Stimulated activated CD4-positive, alpha-beta T cell treated with anti-CD3 and anti-CD28 coated beads, Interleukin-2, amount 100 ng/mL, for 24 hours (primary cell): ENCODE data around the gene RHAG.
"Not testable (repeated sequence)": the region's sequence is repeated elsewhere in the genome, so short reads cannot be mapped to it uniquely, and the experiment has no call there.

Source experiments
- DNase-seq, 2 donors: peaks; one replicate each; pipeline ENCODE4 v3.0.0-alpha.2; 2020

The RHAG gene

DNA sequence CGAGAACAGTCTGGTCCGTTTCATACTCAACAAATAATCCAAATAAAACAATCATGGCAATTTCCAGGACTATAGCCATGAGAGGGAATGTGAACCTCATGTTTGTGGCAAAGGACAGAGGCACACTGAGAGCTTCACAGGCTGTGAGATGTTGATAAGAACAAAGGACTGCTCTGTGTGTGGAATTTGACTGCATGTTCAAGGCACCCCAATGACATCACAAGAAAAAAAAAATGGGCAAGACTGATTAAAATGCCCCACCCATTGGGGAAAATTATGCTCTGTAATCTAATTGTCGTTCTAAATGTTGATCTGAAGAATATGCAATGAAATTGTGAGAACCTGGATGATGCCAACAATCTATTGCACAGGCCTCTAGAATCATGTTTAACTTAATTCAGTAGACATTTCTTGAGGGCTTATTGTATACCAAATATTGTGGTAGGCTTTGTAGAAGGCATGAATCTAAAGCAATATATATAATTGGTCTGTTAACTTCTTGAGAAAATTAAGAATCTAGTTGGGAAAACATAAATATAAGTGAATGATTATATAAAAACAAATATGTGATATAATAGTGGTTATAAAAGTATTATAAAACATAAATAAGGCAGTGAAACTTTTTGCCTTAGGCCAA, at the start of gene RHAG:
Gene RHAG, minus strand, starts transcription at position 127 of the 637 bp plus-strand sequence. Its CDS starts 27 bp downstream, at position 100.
- no peak for DNase-seq

DNA sequence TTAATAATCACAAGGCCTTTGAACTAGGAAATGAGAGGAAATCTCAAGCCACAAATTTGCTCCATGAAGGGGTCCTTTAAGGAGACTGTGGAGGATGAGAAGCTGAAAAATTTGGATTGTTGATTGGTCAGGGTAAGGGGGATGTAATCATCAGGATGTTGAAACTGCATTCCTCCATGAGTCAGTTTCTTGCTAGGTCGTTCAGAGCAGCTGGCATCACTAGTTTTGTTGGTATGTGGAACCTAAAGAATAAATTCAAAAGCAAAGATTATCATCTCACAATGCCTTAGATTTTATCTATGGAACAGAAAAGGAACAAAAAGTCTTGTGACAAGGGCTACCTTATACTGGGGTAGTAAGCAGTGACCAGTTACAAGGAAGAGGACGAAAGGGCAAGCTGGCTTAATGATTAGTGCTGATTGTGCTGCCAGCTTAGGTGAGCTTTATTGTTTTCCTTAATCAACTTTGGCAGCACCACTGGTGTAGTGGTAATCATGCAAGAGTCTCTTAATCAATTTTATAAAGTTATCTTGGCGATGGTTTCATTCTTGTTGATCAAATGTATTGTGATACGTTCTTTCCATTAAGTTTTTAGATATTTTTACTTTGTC, 40.1 kb upstream of the RHAG start:
- DNase-seq, result no peak

DNA sequence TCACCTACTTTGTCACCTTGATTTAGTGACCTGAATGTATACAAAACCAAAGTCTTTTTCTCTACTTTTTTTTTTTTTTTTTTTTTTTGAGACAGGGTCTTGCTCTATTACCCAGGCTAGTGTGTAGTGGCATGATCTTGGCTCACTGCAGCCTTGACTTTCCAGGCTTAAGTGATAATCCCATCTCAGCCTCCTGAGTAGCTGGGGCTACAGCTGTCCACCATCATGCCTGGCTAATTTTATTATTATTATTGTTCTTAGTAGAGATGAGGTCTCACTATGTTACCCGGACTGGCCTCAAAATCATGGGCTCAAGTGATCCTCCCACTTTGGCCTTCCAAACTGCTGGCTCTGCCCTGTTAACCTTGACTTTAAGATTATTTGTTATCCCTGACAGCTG, 39.2 kb upstream of the RHAG start:
- DNase-seq, result no peak

DNA sequence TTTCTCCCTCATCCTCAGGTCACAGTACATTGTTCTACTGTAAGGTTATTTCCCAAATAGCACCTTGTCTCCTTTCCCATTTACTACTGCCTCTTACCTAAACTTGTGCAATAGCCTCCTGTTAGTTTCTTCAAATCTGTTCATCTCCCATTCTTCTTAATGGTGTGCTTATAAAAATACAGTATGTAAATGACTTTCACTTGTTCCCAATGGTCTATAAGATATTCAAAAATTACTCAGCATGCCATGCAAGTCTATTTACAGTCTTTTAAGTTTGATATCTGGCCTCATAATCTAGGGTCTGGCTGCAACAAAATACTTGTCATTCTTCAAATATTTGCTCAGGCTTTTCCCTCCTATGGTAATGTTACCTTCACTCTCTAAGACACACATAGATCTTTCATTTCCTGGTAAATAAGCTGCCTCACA, 31.5 kb upstream of the RHAG start:
- DNase-seq, result no peak

DNA sequence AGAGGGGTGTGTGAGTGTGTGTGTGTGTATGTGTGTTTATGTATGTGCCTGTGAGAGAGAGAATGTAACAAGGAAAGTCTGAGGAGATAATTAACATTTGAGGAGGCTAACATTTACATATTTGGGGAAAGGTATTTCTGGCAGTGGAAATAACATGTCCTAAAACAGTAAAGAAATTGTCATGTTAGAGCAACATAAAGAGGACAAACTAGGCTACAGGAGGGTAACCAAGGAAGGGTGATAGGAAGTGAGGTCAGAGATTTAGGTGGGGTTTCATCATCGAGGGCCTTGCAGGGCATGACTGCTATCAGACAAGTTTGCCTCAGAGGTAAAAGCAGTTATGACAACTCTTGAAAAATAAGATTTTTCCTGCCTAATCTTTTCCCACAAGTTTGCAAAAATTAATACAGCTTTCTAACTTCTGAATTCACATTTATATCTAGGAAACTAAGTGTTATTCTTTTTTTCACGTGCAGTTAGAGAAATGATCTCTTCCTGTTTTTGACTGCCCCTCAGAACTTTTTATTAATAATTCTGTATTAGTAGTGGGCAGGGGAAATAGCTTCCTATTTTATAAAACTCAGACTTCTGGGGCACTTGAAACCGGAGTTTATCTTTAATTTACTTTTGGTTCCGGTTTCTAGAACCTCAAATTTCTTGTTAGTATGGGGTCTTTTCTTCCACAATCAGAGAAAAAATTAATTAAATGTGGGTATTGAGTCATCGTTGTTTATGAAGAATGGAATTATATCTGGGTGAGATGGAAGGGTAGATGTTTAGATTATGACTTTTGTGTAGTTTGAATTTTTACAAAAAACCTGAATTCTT, 30.5 kb upstream of the RHAG start:
- no peak for DNase-seq

DNA sequence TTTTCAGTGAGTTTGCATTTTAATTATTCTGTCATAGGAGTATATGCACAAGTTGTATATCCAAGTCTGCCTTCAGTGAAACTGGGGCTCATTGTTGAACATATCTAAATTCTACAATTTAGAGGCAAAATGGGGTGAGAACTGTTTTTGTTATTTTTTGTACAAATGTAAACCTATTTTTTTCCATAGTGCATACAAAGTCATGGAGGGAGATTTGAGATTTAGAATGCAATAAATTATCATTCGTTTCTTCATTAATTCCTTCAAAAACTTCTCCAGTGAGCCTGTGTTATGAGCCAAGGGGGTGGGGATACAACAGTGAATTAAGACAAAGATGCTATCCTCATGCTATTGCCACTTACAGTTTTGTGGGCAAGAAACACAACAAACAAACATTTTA, 29.8 kb upstream of the RHAG start:
- DNase-seq, result no peak

DNA sequence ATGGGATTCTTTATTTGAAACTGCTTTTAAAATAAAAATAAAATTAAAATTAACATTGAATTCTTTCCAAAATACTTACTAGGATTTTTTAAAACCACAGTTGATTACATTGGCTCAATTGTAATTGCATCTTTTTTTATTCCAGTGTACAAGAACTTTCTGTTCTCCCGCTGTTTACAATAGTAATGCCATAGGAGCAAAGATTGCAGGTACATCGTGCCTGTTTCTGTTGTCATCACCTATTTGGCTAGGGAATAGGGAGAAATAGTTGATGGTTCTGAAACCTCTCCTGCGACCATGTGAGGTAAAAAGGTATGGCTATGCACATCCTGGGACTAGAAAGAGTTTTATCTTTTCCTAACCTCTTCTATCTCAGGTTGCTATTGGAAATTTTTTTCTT, 28.2 kb upstream of the RHAG start:
- DNase-seq, result no peak

DNA sequence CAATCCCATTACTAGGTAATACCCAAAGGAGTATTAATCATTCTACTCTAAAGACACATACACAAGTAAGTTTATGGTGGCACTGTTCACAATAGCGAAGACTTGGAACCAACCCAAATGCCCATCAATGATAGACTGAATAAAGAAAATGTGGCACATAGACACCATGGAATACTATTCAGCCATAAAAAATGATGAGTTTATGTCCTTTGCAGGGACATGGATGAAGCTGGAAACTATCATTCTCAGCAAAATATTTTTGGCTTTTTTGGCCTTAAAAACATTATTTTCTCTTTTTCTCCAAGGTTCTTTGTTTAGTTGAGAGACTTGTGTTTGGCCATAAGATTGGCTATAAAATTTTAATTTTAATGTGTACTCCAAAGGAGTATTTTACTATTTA, 27.4 kb upstream of the RHAG start:
- not testable (repeated sequence) for DNase-seq

DNA sequence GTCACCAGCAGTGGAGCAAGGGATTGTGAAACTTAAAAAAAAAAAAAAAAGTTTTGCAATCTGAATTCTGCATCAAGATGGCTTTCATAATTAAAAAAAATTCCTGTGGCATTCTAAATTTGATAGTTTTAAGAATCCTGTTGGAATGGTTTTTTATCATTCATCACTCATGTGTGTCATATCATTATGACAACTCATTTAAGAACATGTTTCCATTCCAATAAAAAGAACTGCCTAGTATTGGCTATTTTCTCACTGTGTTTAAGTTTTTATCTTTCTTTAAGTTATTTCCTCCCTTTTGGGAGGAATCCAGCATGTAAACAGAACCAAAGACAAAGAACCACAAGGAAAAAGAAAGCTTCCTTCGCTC, 26.2 kb upstream of the RHAG start:
- DNase-seq, result no peak

DNA sequence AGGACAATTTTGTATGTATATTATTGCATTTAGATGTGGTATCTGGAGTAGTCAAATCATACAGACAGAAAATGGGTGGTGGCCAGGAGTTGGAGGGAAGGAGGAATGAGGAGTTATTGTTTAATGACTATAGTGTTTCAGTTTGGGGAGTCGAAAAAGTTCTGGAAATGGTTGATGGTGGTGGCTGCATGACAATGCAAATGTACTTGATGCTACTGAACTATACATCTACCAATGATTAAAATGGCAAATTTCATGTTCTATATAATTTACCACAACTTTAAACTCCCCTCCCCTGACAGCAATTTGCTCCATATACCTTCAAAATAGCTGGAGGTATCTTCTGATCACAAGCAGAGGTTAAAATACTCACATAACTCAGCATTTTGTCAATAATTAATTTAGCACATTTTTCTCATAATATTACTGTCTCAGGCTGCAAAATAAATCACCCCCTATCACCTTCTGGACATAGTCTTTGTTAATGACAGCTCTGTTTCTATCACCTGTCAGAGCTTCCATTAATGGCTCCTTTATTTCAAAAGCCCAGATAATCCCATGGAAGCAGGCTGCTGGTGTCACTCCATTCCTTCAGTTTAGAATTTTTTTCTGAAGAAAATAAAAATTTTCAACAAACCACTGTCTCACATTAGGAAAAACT, 25.7 kb upstream of the RHAG start:
- DNase-seq, result no peak

DNA sequence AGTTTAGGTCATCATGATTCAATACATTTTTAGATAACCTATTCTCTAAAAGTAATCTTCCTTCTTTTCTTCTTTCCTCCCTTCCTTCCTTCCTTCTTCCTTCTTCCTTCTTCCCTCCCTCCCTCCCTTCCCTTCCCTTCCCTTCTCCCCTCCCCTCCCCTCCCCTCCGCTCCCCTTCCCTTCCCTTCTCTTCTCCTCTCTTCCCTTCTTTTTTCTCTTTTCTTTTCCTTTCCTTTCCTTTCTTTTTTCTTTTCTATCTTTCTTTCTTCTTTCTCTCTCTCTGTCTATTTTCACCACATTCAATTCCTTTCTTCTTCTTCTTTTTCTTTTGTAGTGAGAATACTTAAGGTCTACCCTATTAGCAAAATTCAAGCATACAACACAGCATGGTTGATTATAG, 17.3 kb upstream of the RHAG start:
- no peak for DNase-seq

DNA sequence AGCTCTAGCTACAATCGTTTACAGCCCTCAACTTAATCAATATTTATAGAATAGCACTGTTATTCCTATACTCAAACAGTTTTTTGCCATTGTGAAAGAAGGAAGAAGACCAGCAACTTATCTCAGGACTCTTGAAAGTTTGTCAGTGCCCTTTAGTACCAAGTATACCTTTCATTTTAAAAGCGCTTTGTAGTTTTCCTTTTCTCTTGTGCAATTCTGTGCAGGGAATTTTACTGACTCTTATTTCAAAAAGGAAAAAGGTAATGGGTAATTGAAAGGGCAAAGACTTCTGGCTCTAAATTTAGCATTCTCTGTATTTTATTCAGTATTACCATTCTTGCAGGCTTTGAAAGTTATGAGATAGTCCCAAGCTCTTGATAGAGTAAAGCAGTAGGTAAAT, 16.8 kb upstream of the RHAG start:
- DNase-seq, result no peak

DNA sequence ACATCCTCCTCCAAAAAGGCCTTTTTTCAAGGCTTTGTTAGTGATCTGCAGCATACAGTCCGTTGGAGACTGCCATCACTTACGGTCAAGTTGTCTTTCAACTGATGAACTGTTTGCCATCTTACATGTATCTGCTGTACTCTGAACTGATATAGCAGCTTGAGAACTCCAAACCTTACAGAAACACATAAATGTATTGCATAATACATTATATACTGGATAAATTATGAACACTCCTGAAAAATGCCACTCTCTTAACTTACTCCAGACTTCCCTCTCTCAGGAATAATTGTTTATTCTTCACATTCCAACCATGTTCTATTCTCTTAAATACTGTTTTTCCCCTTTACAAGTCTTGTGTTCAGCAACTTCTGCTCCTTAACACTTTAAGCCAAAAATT, 14.6 kb upstream of the RHAG start:
- DNase-seq, result no peak

DNA sequence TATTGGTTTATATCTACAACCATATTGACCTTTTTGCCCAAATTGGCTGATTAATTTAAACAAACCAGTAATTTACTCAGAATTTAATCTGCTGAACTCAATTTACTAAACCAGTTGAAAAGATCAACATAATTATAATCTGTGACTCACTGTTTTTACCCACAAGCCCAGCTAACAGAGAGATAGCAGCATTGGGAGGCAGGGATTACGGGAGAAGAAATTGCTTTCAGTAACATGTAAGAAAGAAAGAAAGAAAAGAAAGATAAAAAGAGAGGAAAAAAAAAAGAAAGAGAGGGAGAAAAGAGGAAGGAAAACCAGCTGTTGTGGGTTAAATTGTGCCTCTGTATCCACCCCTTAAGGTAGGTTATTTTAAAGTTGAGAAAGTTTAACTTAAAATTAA, 13.3 kb upstream of the RHAG start:
- no peak for DNase-seq

DNA sequence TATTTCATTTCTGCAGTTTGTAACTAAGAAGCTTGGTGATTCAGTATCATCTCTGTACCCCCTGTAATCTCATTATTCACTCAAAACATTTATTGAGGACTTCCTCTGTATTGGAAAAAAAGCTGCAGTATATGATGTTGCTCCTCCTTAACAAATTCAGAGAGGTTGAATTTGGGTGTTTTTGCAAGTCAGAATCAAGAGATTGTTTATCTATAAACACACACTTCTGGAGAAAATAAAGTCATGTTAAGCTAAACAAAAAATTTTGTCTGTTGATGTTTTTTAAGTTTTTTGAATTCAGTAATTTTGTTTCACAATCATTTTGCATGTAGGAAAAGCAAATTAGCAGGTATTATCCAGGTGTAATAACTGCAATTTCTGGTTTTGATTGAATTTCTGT, 11.4 kb upstream of the RHAG start:
- DNase-seq, result no peak

DNA sequence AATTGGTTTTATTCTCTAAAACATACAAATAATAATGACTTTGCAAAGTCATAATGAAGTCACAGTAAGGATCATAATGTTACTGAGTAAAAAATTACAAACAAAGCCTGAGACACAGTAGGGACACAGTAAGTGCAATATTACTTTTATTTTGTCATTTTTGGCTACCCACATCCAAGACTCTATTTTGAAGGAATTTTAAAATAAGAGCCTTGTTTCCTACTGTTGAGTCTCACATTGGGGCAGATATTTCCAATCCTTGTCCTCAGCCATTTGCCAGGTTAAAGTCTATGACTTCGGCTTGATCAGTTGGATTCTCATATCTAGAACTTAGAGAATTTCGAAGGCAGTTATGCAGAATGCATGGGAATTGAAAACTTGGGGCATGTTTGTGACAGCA, 10.8 kb upstream of the RHAG start:
- no peak for DNase-seq

DNA sequence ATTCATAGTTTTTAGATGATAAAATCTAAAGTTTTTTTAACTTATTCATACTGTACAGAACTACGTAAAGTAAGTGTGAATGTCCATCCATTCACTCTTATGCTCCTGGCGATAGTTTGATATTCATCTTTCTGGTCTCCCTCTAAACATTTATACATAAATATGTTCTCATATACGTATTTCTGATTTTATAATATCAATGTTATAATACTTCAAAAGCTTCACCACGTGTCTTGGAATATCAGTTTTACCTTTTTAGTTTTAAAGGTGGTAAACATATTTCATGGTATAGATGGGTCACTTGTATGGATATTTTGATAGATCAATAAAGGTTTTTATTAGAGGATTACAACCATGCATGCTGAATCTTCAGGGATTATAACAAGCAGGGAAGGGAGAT, 10.3 kb upstream of the RHAG start:
- no peak for DNase-seq

DNA sequence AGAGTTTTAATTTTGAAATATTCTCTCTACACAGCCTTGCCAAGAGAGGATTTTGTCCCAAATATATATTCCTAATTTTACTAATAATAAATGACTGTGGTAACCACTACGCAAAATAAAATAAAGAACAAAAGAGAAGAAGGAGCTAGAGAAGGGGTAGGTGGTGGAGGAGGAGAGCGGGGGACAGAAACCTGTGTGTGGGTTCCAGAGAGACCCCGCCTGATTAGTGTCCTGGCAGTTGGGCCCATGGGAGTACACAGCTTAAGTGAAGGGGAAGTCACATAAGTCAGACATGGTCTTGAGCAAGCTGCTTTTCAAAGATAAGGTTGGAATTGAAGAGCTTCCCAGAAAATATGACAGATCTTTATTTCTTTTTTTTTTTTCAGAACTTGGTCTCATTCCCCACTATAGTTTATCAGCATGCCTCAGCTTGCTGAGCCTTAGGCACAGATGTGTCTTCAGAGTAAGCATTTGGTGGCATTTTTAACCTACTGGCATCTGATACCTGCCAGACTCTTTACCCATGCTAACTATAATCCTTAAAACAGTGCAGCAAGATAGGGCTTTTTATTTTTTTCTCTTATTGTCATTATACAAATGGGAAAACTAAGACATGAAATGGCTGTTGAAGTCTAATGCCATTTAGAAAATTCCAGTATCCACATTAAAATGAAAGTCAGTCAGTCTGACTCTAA, 9.6 kb upstream of the RHAG start:
- DNase-seq, result no peak

DNA sequence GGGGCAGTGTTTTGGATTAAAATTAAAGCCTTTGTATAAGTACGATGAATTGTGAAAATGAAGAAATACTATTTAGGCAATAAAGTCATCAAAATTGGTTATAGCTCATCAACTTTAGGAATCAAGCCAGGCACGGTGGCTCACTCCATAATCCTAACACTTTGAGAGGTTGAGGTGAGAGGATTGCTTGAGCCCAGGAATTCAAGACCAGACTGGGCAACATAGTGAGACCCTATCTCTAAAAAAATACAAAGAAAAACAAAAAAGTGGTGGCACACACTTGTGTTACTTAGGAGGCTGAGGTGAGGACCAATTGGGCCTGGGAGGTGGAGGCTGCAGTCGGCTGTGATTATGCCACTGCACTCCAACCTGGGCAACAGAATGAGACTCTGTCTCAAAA, 8.5 kb upstream of the RHAG start:
- DNase-seq, result no peak

DNA sequence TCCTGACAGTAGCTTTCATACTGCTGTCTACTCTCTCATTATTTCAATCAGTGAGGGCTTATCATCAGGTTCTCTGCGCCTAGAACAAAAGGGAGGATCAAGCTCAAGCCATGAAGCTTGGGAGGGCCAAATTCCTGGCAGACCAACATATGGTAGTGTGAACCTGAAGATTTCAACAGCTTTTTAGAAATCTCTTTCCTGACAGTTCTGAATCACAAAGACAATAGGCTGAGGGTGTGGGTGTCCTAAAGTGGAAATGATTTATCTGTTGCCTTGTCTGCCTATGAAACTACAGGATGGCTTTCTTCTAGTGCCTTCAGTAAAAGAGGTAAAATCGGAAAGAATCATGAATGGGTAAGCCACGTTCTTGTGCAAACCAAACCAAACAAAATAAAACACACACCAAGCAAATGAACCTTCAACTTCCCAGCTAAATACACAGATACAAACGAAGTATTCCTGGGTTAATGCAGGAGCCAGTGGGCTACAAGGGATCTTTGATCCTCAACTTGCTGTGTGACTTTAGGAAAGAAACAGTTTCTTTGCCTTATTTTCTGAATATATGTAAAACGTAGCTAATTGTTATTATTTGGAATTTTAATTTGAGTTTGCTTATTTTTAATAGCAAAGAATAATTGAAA, 2.7 kb upstream of the RHAG start:
- DNase-seq, result no peak

DNA sequence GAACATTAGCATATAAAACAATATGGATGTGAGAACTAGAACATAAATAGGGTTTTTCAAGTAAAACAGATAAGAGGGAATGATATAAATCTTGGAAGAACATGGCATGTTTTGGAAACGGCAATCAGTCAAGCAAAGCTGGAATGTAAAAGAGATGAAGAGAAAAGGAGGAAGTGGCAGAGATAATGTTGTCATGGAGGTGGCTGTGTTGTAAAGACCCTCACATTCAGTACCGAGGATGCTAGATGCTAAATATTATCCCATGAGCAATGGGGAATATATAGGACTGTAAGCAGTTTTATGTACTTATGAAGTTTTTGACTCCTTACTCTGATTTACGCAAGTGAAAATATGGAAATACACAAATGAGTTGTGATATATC, 702 bp upstream of the RHAG start:
- no peak for DNase-seq

DNA sequence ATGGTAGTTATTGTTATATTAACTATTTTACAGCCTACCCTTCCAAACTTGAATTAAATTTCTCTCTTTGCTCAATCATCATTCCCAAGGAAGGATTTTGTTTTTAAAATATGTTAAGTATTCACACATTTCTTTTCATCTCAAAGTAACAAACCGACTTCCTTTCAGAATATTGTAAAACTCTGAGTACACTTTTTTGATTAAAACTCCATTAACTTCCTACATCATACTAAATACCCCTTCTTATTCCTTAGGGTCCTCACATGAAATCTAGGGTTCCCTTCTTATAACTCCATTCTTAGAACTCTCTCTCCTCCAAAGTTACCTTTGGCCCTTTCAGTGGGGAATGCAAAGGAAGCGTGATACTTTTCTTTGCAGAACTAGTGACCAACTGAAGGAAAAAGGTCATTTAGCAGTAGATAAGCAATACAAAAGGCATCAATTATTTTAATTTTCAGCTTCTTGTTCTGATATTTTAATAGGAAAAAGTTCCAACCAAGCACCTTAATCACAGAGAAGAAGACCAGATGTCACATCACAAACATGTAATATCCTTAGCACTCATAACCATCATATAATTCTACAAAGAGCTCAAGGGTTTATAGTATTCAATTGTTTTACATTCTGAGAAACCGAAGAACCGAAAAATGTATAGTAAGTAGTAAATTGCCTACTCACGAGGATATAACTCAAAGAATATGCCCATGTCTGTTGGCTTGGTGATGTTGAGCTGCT, 494 bp downstream of the RHAG start:
- no peak for DNase-seq
